GM19240 (cell line): ENCODE measurements around the gene ZNF536.

Source experiments
- DNase-seq: peaks from one replicate; pipeline ENCODE4 v3.0.0; 2011; ENCODE audit warnings: low spot score; ENCODE audit not compliant: insufficient read length

ZNF536 gene

DNA sequence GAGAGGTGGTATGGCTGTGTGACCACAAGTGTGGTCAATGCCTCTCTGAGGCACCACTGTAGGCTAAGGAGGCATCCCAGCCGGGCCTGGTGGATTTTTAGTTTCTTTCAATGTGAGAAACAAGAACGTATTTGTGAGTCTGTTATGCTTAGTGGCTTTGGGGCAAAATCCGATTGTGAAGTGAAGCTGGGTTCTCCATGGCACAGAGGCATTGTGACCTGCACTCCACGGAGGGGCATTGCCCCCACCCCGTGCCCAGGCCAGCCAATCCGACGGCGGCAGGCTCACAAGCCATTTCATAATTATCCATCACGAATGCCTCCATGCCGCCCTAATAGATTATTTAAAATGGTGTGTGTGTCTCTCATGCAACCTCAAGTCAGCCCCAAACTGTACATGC, 151.6 kb downstream of the ZNF536 start:
- DNase-seq: no peak

- no peak for DNase-seq
Observed at GRCh38 chr19:30525383-30525782, 153.2 kb downstream of the ZNF536 start.

DNA sequence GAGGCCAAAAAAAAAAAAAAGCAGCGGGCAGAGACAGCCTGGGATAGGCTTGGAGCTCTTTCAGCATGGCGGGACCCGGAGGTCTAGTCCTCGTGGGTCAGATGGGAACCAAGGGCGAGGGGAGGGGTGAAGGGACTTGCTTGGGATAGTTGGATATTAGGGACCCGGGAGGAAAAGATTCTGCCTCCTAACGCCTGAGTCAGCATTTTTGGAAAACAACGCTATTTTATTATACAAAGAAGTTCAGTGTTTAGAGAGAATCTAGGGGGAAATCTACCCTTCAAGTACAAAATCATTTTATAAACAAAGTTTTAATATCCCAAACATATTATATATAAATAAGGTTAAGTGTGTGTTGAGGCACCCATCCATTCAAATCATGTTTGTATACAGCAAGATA, 156.7 kb downstream of the ZNF536 start:
- DNase-seq: no peak

DNA sequence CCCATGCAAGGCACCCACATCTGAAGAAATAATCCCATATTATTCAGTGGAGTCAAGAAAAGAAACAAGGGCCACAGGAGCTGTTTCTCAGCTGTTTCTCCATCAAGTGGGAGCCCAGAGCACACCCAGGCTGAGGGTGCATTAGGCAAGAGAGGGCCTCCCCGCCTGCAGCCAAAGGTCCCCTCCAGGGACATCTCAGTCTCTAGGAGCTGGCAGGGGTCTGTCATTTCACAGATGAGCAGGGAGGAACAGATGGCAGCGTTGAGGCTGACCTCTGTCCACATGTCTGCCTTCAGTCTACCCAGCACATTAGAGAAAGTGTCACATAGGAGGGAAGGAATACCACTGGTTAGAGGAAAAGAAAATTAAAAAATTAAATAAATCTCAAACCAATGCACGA, 157.7 kb downstream of the ZNF536 start:
- DNase-seq: no peak

- DNase-seq: no peak
Observed at GRCh38 chr19:30530751-30531150, 158.6 kb downstream of the ZNF536 start.

DNA sequence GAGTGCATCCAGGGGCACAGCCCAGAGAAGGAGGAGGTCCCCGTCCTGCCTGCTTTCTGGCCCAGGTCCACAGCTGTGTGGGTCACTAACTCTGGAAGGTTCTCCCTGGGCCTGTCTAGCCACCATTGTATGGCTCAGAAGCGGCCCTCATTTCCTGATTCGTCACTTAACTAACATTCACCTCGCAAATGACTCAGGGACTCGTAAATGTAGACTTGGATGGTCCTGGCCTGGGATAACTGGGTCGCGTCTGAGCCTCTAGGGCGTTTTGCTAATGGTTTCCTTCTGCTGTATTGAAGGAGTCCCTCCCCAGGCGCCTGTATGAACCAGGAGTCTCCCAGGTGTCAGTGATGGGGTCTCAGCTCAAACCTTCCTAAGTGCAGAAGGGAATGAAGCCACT, 162.8 kb downstream of the ZNF536 start:
- DNase-seq: no peak

DNA sequence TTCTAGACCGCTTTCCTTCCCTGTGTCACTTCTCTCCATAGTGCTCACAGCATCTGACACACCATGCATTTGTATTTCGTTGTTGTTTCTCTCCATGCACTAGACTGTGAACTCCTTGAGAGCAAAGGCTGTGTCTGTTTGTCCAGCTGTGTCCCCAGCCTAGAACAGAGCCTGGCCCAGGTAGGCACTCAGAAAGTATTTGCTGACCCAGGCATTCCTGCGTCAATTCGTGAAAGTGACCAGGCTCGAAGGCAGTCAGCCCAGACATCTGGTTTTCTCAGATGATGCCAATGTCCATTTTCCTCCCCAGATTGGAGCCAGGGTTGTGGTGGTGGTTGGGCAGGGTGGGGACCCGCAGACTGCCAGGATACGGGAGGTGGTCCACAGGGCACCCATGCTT, 164.8 kb downstream of the ZNF536 start:
- DNase-seq: no peak

GRCh38 chr19:30539315-30539714, 167.1 kb downstream of the ZNF536 start:
- no peak for DNase-seq

- DNase-seq: no peak
Observed at GRCh38 chr19:30539981-30540380, 167.8 kb downstream of the ZNF536 start.

GRCh38 chr19:30540761-30541160, 168.6 kb downstream of the ZNF536 start:
- no peak for DNase-seq

GRCh38 chr19:30541575-30541974, 169.4 kb downstream of the ZNF536 start:
- DNase-seq: no peak

GRCh38 chr19:30543243-30543945, 171.2 kb downstream of the ZNF536 start:
- DNase-seq: no peak

DNA sequence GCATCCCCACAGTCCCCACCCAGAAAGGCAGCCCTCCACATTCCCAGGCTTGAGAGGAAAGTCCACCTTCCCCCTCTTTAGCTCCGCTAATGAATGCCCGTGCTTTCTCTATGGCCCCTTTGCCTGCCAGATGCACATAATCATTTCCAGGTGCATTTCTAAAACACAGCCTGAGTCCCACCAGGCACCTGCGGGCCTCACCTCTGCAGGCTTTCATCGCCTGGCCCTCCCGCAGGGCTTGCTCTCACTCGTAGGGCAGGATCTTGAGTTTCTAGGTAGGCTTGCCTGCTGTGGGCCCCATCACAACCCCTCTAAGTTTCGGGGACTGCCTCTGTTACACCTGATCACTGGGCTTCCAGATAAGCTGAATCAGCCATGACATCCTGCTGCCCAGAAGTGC, 173.6 kb downstream of the ZNF536 start:
- DNase-seq: no peak

DNA sequence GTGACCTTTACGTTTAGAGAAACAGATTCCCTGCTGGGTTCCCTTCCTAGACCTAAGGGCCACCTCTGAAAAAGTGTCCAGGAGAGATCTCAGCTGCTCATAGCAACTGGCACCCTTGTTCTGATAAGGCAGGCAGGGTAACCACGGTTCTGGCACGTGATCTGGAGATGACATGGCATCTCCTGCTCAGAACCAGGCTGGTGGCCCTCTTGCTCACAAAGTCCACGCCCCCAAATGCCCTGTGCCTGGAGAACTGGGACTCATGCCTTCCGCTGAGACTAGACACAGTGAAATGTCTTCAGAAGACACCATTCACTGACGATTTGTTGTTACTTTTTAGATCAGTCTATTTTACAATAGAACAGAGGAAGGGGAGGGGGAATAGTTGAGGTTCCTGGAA, 174.1 kb downstream of the ZNF536 start:
- DNase-seq: no peak

DNA sequence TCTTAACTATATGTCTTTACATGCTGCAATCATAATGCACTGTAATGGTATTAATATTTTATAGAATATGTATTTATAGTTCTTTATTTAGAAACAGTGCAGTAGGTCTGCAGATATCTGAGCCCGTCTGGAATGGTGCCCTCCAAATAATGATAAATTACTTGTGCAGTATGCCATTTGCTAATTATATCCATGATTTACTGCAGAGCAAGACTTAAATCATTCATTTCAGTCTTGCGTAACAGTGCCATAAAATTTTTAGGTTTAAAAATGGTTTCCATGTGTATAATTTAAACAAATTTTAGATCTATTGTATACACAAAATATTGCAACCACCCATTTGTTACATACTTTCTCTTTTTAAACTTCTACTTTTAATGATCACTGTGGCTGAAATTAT, 175.1 kb downstream of the ZNF536 start:
- no peak for DNase-seq

DNA sequence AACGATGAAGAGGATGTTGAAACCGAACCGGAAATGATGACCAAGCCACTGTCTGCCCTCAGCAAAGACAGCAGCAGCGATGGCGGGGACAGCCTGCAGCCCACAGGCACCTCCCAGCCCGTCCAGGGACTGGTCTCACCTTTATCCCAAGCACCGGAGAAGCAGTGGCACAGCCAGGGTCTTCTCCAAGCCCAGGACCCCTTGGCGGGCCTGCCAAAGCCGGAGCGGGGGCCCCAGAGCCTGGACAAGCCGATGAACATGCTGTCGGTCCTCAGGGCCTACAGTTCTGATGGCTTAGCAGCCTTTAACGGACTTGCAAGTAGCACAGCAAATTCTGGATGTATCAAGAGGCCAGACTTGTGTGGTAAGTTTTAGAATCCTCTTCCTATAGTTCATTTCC, 177.0 kb downstream of the ZNF536 start:
- no peak for DNase-seq

- no peak for DNase-seq
Observed at GRCh38 chr19:30551271-30551670, 179.1 kb downstream of the ZNF536 start.

DNA sequence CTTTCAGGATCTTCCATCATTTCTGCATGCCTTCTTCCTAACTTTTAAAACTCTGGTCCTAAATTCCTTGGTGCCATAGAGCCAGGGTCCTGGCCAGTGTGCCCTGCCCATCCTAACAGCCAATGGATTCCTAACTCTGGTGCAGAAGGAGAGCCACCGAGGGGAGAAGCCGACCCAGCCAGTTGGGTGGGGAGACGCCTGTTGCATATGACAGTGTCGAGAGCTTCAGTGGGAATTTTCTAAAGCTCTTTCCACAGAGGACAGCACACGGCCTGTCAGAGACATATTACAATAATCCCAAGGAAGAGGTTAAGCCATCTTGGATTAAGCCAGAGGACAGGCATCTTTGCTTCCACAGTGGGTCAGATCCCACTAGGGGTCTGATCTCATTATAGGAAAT, 180.4 kb downstream of the ZNF536 start:
- DNase-seq: no peak

DNA sequence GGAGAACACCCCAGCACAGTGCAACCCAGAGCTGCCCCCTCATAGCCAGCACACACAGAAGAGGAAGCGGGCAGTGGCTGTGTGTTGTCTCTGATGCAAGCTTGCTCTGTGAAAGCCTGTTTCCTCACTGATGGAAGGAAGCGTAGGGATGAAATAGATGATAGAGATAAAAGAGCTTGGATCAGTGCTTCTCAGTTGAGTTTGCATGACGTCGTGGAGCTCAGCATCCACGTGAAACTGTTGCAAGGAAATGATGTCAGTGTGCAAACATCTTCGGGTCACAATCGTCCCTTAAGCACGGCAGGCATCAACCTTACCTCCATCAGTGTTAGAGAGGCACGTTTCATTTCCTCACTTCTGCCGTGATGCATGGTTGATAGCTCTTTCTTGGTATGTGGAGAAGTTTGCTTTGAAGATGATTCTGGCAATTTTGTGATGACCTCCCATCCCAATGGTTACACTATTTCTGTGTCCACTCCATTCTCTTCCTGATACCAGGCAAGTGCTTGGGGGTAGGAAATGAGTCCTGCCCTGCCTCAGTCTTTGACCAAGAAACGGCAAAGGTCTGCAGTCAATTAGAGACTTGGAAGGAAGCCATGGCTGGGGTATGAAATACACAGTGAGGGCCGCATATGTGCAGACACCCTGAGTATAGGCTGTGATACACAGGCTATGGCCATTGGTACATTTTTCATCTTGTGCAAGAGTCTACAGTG, 183.0 kb downstream of the ZNF536 start:
- no peak for DNase-seq

DNA sequence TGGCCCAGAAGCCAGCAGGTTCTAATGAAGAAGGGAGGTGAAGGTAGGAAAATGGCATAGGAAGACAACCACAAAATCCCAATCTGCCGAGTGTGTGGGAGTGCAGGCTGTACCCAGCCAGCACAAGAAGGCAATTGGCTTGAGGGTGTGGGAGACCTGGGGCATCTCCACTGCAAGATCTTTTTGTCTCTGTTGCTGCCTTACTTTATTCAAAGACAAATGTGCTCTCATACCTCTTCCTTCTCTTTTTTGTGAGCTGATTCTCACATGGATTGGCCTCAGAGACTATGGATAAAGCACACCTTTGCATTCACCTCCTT, 183.6 kb downstream of the ZNF536 start:
- no peak for DNase-seq

DNA sequence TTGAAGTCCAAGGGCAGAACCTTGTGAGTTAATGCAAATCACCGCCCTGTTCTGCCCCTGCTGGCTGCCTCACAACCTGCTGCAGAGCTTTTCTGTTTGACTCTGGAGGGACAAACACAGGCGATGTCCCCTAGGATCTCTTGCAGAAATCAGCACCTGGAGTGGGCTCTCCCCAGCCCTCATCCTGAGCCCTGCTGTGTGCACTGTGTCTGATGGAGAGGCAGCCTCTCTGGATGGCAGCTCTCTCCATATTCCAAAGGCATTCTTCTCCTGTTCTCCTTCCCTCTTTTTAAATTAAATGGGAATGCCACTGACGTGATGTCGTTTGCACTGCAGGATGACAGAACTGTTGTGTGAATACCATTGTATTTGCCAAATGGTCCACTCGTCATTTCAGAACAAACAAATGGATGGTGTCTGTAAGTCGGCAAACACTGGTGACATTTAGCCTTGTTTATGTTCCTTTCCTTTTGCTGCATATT, 184.1 kb downstream of the ZNF536 start:
- DNase-seq: no peak

GRCh38 chr19:30557212-30557611, 185.0 kb downstream of the ZNF536 start:
- DNase-seq: no peak

- no peak for DNase-seq
Observed at GRCh38 chr19:30557927-30558557, 185.9 kb downstream of the ZNF536 start.
